HEK293 (cell line): Measurements from ENCODE around the gene KRTAP3-1.

Experiments
- CTCF ChIA-PET: fragments of 350-600 bp; formaldehyde crosslinking; extraction: SDS; loops from one replicate; lab custom pipeline; 2021; ENCODE audit warnings: antibody characterized with exemption; lab: Yijun Ruan, JAX
- POLR2A ChIA-PET: fragments of 300-600 bp; formaldehyde crosslinking; extraction: SDS; loops from one replicate; lab custom pipeline; 2020; ENCODE audit warnings: antibody characterized with exemption, inconsistent platforms; lab: Yijun Ruan, JAX
- H3K27ac ChIP-seq: fragments of 200-500 bp; sonication (Bioruptor generic); 2 replicates; pipeline ENCODE4 v1.5.1; 2014; ENCODE audit warnings: low read depth, low read length, control low read depth, inconsistent platforms; ENCODE audit errors: extremely low read depth
- H3K36me3 ChIP-seq, 2 experiments: fragments of 200-500 bp in 1 of 2; sonication (Bioruptor generic) in 1 of 2; 1 replicate in 1 of 2; 2 replicates in 1 of 2; pipeline ENCODE4 v1.5.1; 2014 to 2017; ENCODE audit warnings: inconsistent platforms in 2 of 2, low read length in 2 of 2; ENCODE audit not compliant: control insufficient read depth in 2 of 2, insufficient read depth in 1 of 2
- H3K4me1 ChIP-seq: fragments of 200-500 bp; sonication (Bioruptor generic); 2 replicates; pipeline ENCODE4 v1.5.1; 2014; ENCODE audit warnings: mild to moderate bottlenecking, low read length, inconsistent platforms; ENCODE audit not compliant: control insufficient read depth, insufficient read depth
- H3K4me3 ChIP-seq: 2 replicates; pipeline ENCODE4 v1.5.1; 2011; ENCODE audit warnings: low read depth, mild to moderate bottlenecking, control low read depth, low read length, moderate library complexity
- H3K9me3 ChIP-seq: fragments of 200-500 bp; sonication (Bioruptor generic); 2 replicates; pipeline ENCODE4 v1.5.1; 2014; ENCODE audit warnings: low read depth, low read length, inconsistent platforms; ENCODE audit not compliant: control insufficient read depth, insufficient read depth
- EGR2 ChIP-seq: fragments of 450-650 bp; formaldehyde crosslinking; IDR thresholded peaks from 2 replicates; pipeline ENCODE4 v1.5.1; 2016; ENCODE audit warnings: low read depth, missing biosample characterization, missing genetic modification characterization
- FEZF1 ChIP-seq: fragments of 450-650 bp; formaldehyde crosslinking; IDR thresholded peaks from 2 replicates; pipeline ENCODE4 v1.5.1; 2016; ENCODE audit warnings: missing biosample characterization, missing genetic modification characterization
- IKZF3 ChIP-seq: fragments of 450-650 bp; IDR thresholded peaks from 2 replicates; pipeline ENCODE4 v1.5.0; 2018; ENCODE audit warnings: missing biosample characterization, mild to moderate bottlenecking, missing genetic modification characterization, moderate library complexity
- KLF9 ChIP-seq: fragments of 450-650 bp; formaldehyde crosslinking; IDR thresholded peaks from 2 replicates; pipeline ENCODE4 v1.5.1; 2016; ENCODE audit warnings: missing biosample characterization, missing genetic modification characterization, low read depth
- MYNN ChIP-seq: fragments of 450-650 bp; formaldehyde crosslinking; IDR thresholded peaks from 2 replicates; pipeline ENCODE4 v1.5.1; 2016; ENCODE audit warnings: missing biosample characterization, missing genetic modification characterization, borderline replicate concordance
- SP7 ChIP-seq: fragments of 450-650 bp; formaldehyde crosslinking; IDR thresholded peaks from 2 replicates; pipeline ENCODE4 v1.5.1; 2016; ENCODE audit warnings: missing biosample characterization, missing genetic modification characterization
- TSHZ1 ChIP-seq: fragments of 450-650 bp; formaldehyde crosslinking; IDR thresholded peaks from 2 replicates; pipeline ENCODE4 v1.5.1; 2016; ENCODE audit warnings: missing biosample characterization, missing genetic modification characterization, borderline replicate concordance
- WT1 ChIP-seq: fragments of 450-650 bp; formaldehyde crosslinking; IDR thresholded peaks from 2 replicates; pipeline ENCODE4 v1.5.1; 2016; ENCODE audit warnings: missing biosample characterization, missing genetic modification characterization
- YY1 ChIP-seq: fragments of 450-650 bp; formaldehyde crosslinking; IDR thresholded peaks from 2 replicates; pipeline ENCODE4 v1.5.1; 2018; ENCODE audit warnings: missing biosample characterization, missing genetic modification characterization
- ZBTB48 ChIP-seq: fragments of 450-650 bp; formaldehyde crosslinking; IDR thresholded peaks from 2 replicates; pipeline ENCODE4 v1.5.1; 2016; ENCODE audit warnings: missing biosample characterization, missing genetic modification characterization
- ZNF138 ChIP-seq: fragments of 450-650 bp; formaldehyde crosslinking; IDR thresholded peaks from 2 replicates; pipeline ENCODE4 v1.5.1; 2016; ENCODE audit warnings: missing biosample characterization, missing genetic modification characterization, borderline replicate concordance
- ZNF148 ChIP-seq: fragments of 450-650 bp; formaldehyde crosslinking; IDR thresholded peaks from 2 replicates; pipeline ENCODE4 v1.5.0; 2017; ENCODE audit warnings: missing biosample characterization, missing genetic modification characterization, borderline replicate concordance
- ZNF2 ChIP-seq: fragments of 450-650 bp; formaldehyde crosslinking; IDR thresholded peaks from 2 replicates; pipeline ENCODE4 v1.5.1; 2016; ENCODE audit warnings: missing biosample characterization, missing genetic modification characterization
- ZNF274 ChIP-seq, 2 experiments: fragments of 200-500 bp in 1 of 2; fragments of 450-650 bp in 1 of 2; sonication (Bioruptor generic) in 1 of 2; formaldehyde crosslinking in 1 of 2; IDR thresholded peaks; 2 replicates each; pipeline versions ENCODE4 v1.5.1 to v1.6.1; 2014 to 2016; ENCODE audit warnings: borderline replicate concordance in 1 of 2, inconsistent platforms in 1 of 2, low read length in 1 of 2, missing biosample characterization in 1 of 2, missing genetic modification characterization in 1 of 2
- ZNF610 ChIP-seq: fragments of 450-650 bp; formaldehyde crosslinking; IDR thresholded peaks from 2 replicates; pipeline ENCODE4 v1.5.1; 2016; ENCODE audit warnings: missing biosample characterization, missing genetic modification characterization, borderline replicate concordance
- ZNF747 ChIP-seq: fragments of 450-650 bp; formaldehyde crosslinking; IDR thresholded peaks from 2 replicates; pipeline ENCODE4 v1.5.1; 2016; ENCODE audit warnings: missing biosample characterization, missing genetic modification characterization
- ZNF777 ChIP-seq: fragments of 450-650 bp; formaldehyde crosslinking; IDR thresholded peaks from 2 replicates; pipeline ENCODE4 v1.5.1; 2017; ENCODE audit warnings: missing biosample characterization, missing genetic modification characterization, borderline replicate concordance
- TF ChIP-seq, protein P1 (sequence below): fragments of 450-650 bp; formaldehyde crosslinking; IDR thresholded peaks from 2 replicates; pipeline ENCODE4 v1.5.1; 2016; ENCODE audit warnings: missing biosample characterization, missing genetic modification characterization

The KRTAP3-1 gene

DNA sequence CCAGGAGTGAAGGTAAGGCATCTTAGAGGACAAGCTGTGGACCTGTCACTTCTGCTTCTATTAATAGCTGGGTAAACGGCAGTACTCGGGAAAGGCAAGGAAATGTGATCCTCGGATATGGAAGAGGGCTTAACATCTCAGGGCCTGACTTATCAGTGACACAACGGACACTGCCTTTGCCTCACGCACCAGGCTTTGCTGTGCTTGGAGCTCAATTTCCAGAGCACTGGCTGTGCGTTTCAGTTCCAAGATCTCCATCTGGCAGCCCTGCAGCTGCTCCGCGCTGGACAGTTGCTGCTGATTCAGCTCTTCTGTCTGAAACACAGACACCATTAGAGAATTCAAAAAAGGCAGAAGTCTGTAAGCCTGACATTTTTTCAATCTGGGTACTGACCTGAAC, 28.3 kb downstream of the KRTAP3-1 start (continued):
- TF ChIP-seq TSHZ1 (tag by site-specific recombination), result no peak
- no peak for TF ChIP-seq KLF9 (tag by site-specific recombination)
- no peak for TF ChIP-seq ZNF610
- TF ChIP-seq IKZF3, result no peak
- no peak for TF ChIP-seq FEZF1 (tag by site-specific recombination)
- TF ChIP-seq MYNN (tag by site-specific recombination), result no peak
- no peak for TF ChIP-seq ZNF138 (tag by site-specific recombination)
- TF ChIP-seq YY1 (tag by site-specific recombination), result no peak
- no peak for TF ChIP-seq ZBTB48 (tag by site-specific recombination)
- no peak for TF ChIP-seq ZNF274 (IDR thresholded peaks at IDR 0.05; ENCODE audit: low read length)
- no peak for TF ChIP-seq ZNF274 (tag by site-specific recombination; IDR thresholded peaks at IDR 0.05; ENCODE audit: borderline replicate concordance)

DNA sequence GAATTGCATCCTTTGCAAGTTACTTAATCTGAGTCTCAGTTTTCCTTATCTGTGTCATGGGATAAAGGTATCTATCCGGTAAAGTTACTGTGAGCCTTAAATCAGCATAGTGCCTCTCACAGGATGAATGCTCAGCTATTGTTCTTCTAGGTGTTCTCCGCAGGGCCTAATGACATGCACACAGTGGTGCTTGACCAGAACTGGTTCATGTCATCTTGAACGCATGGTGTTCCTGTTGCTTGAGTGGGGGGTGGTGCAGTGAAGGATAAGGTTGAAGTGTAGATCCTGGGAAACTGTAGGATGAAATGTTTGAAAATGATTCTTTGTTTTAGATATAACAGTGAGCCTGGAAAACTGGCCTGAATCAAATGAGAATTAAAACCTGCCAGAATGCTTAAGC, 28.8 kb downstream of the KRTAP3-1 start:
- H3K9me3 ChIP-seq, result no peaks in the 10 kb centered on the region
- no peak overlapping the region for H3K4me3 ChIP-seq
- CTCF ChIA-PET, result interaction anchor here (0.6 to 0.8 kb wide), 4 partner anchors 16 to 598 kb away, joined by 3 read pairs; no protein-coding TSS in a partner anchor
- no peak overlapping the region for H3K27ac ChIP-seq
- POLR2A ChIA-PET, result no interaction called here
- TF ChIP-seq ZNF148 (tag by site-specific recombination) (no peak), ZNF2 (tag by site-specific recombination) (no peak), EGR2 (tag by site-specific recombination) (no peak), TSHZ1 (tag by site-specific recombination) (no peak), SP7 (no peak), ZNF777 (no peak), ZNF747 (tag by site-specific recombination) (no peak), WT1 (no peak), IKZF3 (no peak)
- TF ChIP-seq, protein P1, sequence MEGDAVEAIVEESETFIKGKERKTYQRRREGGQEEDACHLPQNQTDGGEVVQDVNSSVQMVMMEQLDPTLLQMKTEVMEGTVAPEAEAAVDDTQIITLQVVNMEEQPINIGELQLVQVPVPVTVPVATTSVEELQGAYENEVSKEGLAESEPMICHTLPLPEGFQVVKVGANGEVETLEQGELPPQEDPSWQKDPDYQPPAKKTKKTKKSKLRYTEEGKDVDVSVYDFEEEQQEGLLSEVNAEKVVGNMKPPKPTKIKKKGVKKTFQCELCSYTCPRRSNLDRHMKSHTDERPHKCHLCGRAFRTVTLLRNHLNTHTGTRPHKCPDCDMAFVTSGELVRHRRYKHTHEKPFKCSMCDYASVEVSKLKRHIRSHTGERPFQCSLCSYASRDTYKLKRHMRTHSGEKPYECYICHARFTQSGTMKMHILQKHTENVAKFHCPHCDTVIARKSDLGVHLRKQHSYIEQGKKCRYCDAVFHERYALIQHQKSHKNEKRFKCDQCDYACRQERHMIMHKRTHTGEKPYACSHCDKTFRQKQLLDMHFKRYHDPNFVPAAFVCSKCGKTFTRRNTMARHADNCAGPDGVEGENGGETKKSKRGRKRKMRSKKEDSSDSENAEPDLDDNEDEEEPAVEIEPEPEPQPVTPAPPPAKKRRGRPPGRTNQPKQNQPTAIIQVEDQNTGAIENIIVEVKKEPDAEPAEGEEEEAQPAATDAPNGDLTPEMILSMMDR, result no peak
- H3K36me3 ChIP-seq, result no peaks in the 10 kb centered on the region
- H3K4me1 ChIP-seq, result no peaks in the 10 kb centered on the region
